AG09319 (cell line): ENCODE results near the gene RPS6KA3.

ENCODE experiments used
- DNase-seq: peaks from one replicate; pipeline ENCODE4 v3.0.0-alpha.2; 2010; ENCODE audit warnings: low read depth; ENCODE audit errors: extremely low read depth
- CTCF ChIP-seq: IDR thresholded peaks from 2 replicates; pipeline ENCODE4 v1.5.1; 2011; ENCODE audit warnings: low read depth, mild to moderate bottlenecking, inconsistent platforms, low read length, moderate library complexity

RPS6KA3 gene

GRCh38 chrX:20271730-20272129 is 5.0 kb upstream of the RPS6KA3 start:
- DNase-seq, result no peak
- TF ChIP-seq CTCF, result no peak

GRCh38 chrX:20271186-20271585 is 4.5 kb upstream of the RPS6KA3 start:
- DNase-seq, result no peak
- no peak for TF ChIP-seq CTCF

GRCh38 chrX:20270562-20270890 is 3.8 kb upstream of the RPS6KA3 start:
- TF ChIP-seq CTCF, result no peak
- DNase-seq, result no peak

GRCh38 chrX:20269848-20270561 is 3.3 kb upstream of the RPS6KA3 start:
- no peak for DNase-seq
- TF ChIP-seq CTCF, result no peak

GRCh38 chrX:20267931-20268701 is 1.4 kb upstream of the RPS6KA3 start:
- no peak for TF ChIP-seq CTCF
- DNase-seq, result no peak

- DNase-seq, result no peak
- TF ChIP-seq CTCF, result no peak
These were observed 860 bp upstream of the RPS6KA3 start for GRCh38 chrX:20267607-20267930.
